Activated naive CD8-positive, alpha-beta T cell treated with anti-CD3 and anti-CD28 coated beads for 36 hours (primary cell): ENCODE measurements around the gene PPM1J. TPM values are rescaled to one million over a fixed set of nuclear protein-coding genes. Genes with fewer than 3 reads are reported as not detected.

ENCODE experiments used
- DNase-seq: peaks from one replicate; pipeline ENCODE4 v3.0.0; 2021
- H3K27ac Mint-ChIP-seq: one replicate; pipeline ENCODE4 v1.8.0; 2022; ENCODE audit warnings: mild to moderate bottlenecking, moderate library complexity, mixed read lengths
- H3K27me3 Mint-ChIP-seq: one replicate; pipeline ENCODE4 v1.8.0; 2022; ENCODE audit warnings: mild to moderate bottlenecking, mixed read lengths
- H3K36me3 Mint-ChIP-seq: one replicate; pipeline ENCODE4 v1.8.0; 2021; ENCODE audit warnings: mild to moderate bottlenecking, mixed read lengths
- H3K4me1 Mint-ChIP-seq: one replicate; pipeline ENCODE4 v1.8.0; 2021; ENCODE audit warnings: mixed read lengths
- H3K4me3 Mint-ChIP-seq: one replicate; pipeline ENCODE4 v1.8.0; 2022; ENCODE audit warnings: mild to moderate bottlenecking, moderate library complexity, mixed read lengths
- H3K9me3 Mint-ChIP-seq: one replicate; pipeline ENCODE4 v1.8.0; 2022; ENCODE audit warnings: mixed read lengths
- total RNA-seq, 2 experiments: library from RNA; stranded (reverse); gene quantifications; one replicate each; pipeline ENCODE4 v1.2.3, GENCODE V29; 2021

PPM1J gene
- total RNA-seq, 2 experiments from 2014 or later, result 0.80 to 0.94 TPM

GRCh38 chr1:112713466-112714312 lies 1.4 kb downstream of the PPM1J start:
- no peak for DNase-seq
- Mint-ChIP-seq H3K36me3 (no peaks in the 10 kb centered on the region), H3K4me1 (peaks cover 28% of the 10 kb centered on the region), H3K4me3 (peak overlapping the region; percentile 57), H3K9me3 (no peaks in the 10 kb centered on the region), H3K27me3 (peaks cover 39% of the 10 kb centered on the region), H3K27ac (no peak overlapping the region)

GRCh38 chr1:112712701-112713128 lies 2.4 kb downstream of the PPM1J start:
- H3K4me3 Mint-ChIP-seq, result no peak overlapping the region
- no peaks in the 10 kb centered on the region for H3K36me3 Mint-ChIP-seq
- H3K9me3 Mint-ChIP-seq, result no peaks in the 10 kb centered on the region
- no peak overlapping the region for H3K27ac Mint-ChIP-seq
- H3K4me1 Mint-ChIP-seq, result peaks cover 27% of the 10 kb centered on the region
- H3K27me3 Mint-ChIP-seq, result peaks cover 42% of the 10 kb centered on the region
- no peak for DNase-seq

GRCh38 chr1:112712191-112712590 lies 2.9 kb downstream of the PPM1J start:
- Mint-ChIP-seq H3K4me1 (peaks cover 25% of the 10 kb centered on the region), H3K36me3 (no peaks in the 10 kb centered on the region), H3K9me3 (no peaks in the 10 kb centered on the region), H3K4me3 (no peak overlapping the region), H3K27me3 (peaks cover 45% of the 10 kb centered on the region), H3K27ac (no peak overlapping the region)
- no peak for DNase-seq

GRCh38 chr1:112711670-112712069 lies 3.5 kb downstream of the PPM1J start:
- peaks cover 25% of the 10 kb centered on the region for H3K4me1 Mint-ChIP-seq
- H3K36me3 Mint-ChIP-seq, result no peaks in the 10 kb centered on the region
- no peak for DNase-seq
- no peak overlapping the region for H3K27ac Mint-ChIP-seq
- no peak overlapping the region for H3K4me3 Mint-ChIP-seq
- H3K9me3 Mint-ChIP-seq, result no peaks in the 10 kb centered on the region
- H3K27me3 Mint-ChIP-seq, result peaks cover 45% of the 10 kb centered on the region

- Mint-ChIP-seq H3K36me3 (no peaks in the 10 kb centered on the region), H3K27ac (no peak overlapping the region), H3K4me3 (no peak overlapping the region), H3K4me1 (peaks cover 26% of the 10 kb centered on the region), H3K27me3 (peaks cover 41% of the 10 kb centered on the region), H3K9me3 (no peaks in the 10 kb centered on the region)
- DNase-seq, result no peak
Observed at GRCh38 chr1:112711041-112711440, 4.1 kb downstream of the PPM1J start.

- Mint-ChIP-seq H3K27me3 (peaks cover 41% of the 10 kb centered on the region), H3K9me3 (no peaks in the 10 kb centered on the region), H3K27ac (no peak overlapping the region)
Observed at GRCh38 chr1:112710586-112710985, 4.5 kb downstream of the PPM1J start.

GRCh38 chr1:112710159-112710558 lies 5.0 kb downstream of the PPM1J start:
- Mint-ChIP-seq H3K36me3 (no peaks in the 10 kb centered on the region), H3K4me1 (peaks cover 28% of the 10 kb centered on the region), H3K9me3 (no peaks in the 10 kb centered on the region), H3K27ac (no peak overlapping the region), H3K27me3 (peaks cover 41% of the 10 kb centered on the region), H3K4me3 (no peak overlapping the region)
- no peak for DNase-seq

More at GRCh38 chr1:112710586-112710985, 4.5 kb downstream of the PPM1J start:
- no peak overlapping the region for H3K4me3 Mint-ChIP-seq
- DNase-seq, result no peak
- H3K4me1 Mint-ChIP-seq, result peaks cover 26% of the 10 kb centered on the region
- H3K36me3 Mint-ChIP-seq, result no peaks in the 10 kb centered on the region

GRCh38 chr1:112708489-112708888 lies 6.6 kb downstream of the PPM1J start:
- Mint-ChIP-seq H3K4me1 (peaks cover 36% of the 10 kb centered on the region), H3K9me3 (no peaks in the 10 kb centered on the region), H3K36me3 (no peaks in the 10 kb centered on the region), H3K27me3 (peaks cover 28% of the 10 kb centered on the region), H3K27ac (no peak overlapping the region), H3K4me3 (no peak overlapping the region)
- DNase-seq, result no peak

- no peak overlapping the region for H3K27ac Mint-ChIP-seq
- H3K4me3 Mint-ChIP-seq, result no peak overlapping the region
- peaks cover 23% of the 10 kb centered on the region for H3K27me3 Mint-ChIP-seq
Observed at GRCh38 chr1:112708002-112708448, 7.1 kb downstream of the PPM1J start.

GRCh38 chr1:112707221-112708001 lies 7.7 kb downstream of the PPM1J start:
- no peak overlapping the region for H3K27ac Mint-ChIP-seq
- H3K27me3 Mint-ChIP-seq, result peaks cover 17% of the 10 kb centered on the region
- no peaks in the 10 kb centered on the region for H3K36me3 Mint-ChIP-seq
- H3K4me1 Mint-ChIP-seq, result peaks cover 42% of the 10 kb centered on the region
- no peaks in the 10 kb centered on the region for H3K9me3 Mint-ChIP-seq
- H3K4me3 Mint-ChIP-seq, result peak overlapping the region; percentile 72
- DNase-seq, result peak; percentile 72

More at GRCh38 chr1:112708002-112708448, 7.1 kb downstream of the PPM1J start:
- peaks cover 36% of the 10 kb centered on the region for H3K4me1 Mint-ChIP-seq
- no peaks in the 10 kb centered on the region for H3K36me3 Mint-ChIP-seq
- H3K9me3 Mint-ChIP-seq, result no peaks in the 10 kb centered on the region
- DNase-seq, result no peak

GRCh38 chr1:112706505-112707220 lies 8.5 kb downstream of the PPM1J start, which contains the start of gene RHOC:
Gene RHOC, minus strand, starts transcription at chr1:112707127. Its CDS starts 3,328 bp downstream, at chr1:112703799.
- H3K27me3 Mint-ChIP-seq, result peaks cover 12% of the 10 kb centered on the region
- no peaks in the 10 kb centered on the region for H3K9me3 Mint-ChIP-seq
- no peak within 1 kb of the TSS for H3K27ac Mint-ChIP-seq
- peak; percentile 61 for DNase-seq
- H3K36me3 Mint-ChIP-seq, result peaks cover 6% of the 10 kb centered on the region
- peak within 1 kb of the TSS; percentile 74 for H3K4me3 Mint-ChIP-seq
- peaks cover 49% of the 10 kb centered on the region for H3K4me1 Mint-ChIP-seq

- H3K4me1 Mint-ChIP-seq, result peaks cover 65% of the 10 kb centered on the region
Observed at GRCh38 chr1:112704934-112705627, 10.1 kb downstream of the PPM1J start.

GRCh38 chr1:112704391-112704933 lies 10.7 kb downstream of the PPM1J start:
- H3K27me3 Mint-ChIP-seq, result peaks cover 12% of the 10 kb centered on the region
- no peak for DNase-seq

More at GRCh38 chr1:112704934-112705627, 10.1 kb downstream of the PPM1J start:
- Mint-ChIP-seq H3K36me3 (peaks cover 10% of the 10 kb centered on the region), H3K4me3 (peak overlapping the region; percentile 74), H3K9me3 (no peaks in the 10 kb centered on the region), H3K27ac (peak overlapping the region; percentile 65), H3K27me3 (peaks cover 12% of the 10 kb centered on the region)
- peak; percentile 54 for DNase-seq

GRCh38 chr1:112703706-112704105 lies 11.4 kb downstream of the PPM1J start:
- H3K4me3 Mint-ChIP-seq, result no peak overlapping the region
- peaks cover 67% of the 10 kb centered on the region for H3K4me1 Mint-ChIP-seq
- peaks cover 10% of the 10 kb centered on the region for H3K27me3 Mint-ChIP-seq
- no peaks in the 10 kb centered on the region for H3K9me3 Mint-ChIP-seq
- DNase-seq, result no peak
- H3K36me3 Mint-ChIP-seq, result peaks cover 10% of the 10 kb centered on the region
- H3K27ac Mint-ChIP-seq, result no peak overlapping the region

More at GRCh38 chr1:112704391-112704933, 10.7 kb downstream of the PPM1J start:
- no peaks in the 10 kb centered on the region for H3K9me3 Mint-ChIP-seq
- peaks cover 67% of the 10 kb centered on the region for H3K4me1 Mint-ChIP-seq
- peaks cover 10% of the 10 kb centered on the region for H3K36me3 Mint-ChIP-seq
- H3K4me3 Mint-ChIP-seq, result peak overlapping the region; percentile 74
- peak overlapping the region; percentile 65 for H3K27ac Mint-ChIP-seq
